ENCODE results near the gene NLRP3.

DNA sequence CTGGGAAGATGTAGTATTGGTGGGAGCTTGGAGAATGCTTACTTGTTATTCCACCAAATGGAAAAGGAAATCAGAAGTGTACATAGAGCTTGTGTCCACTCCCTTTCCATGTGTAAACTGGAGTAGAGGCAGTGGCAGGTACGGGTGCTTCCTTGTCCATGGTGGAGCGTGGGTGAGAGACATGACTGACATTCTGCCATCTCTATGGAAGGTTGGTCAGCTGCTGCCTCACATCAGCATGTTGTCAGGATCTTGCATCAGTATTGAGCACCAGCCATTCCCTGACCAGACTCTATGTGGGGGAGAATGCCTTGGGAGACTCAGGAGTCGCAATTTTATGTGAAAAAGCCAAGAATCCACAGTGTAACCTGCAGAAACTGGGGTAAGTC is 19.8 kb downstream of the NLRP3 start:
- TF ChIP-seq POLR2AphosphoS5 (IDR thresholded peaks at IDR 0.05; ENCODE audit: borderline replicate concordance, low read depth, low read length) (no peak), EZH2 (IDR thresholded peaks at IDR 0.05) (no peak)
